Suppressor macrophage treated with lipopolysaccharide for 4 hours (primary cell): ENCODE measurements around the gene TGFBR3.
A peak's percentile ranks its signal among the peaks of the same experiment; 100 is the strongest.

Experiments used
- DNase-seq: peaks from one replicate; pipeline ENCODE4 v3.0.0-alpha.2; 2020

TGFBR3 gene

GRCh38 chr1:91796390-91796654 lies 89.6 kb downstream of the TGFBR3 start:
- no peak for DNase-seq

DNA sequence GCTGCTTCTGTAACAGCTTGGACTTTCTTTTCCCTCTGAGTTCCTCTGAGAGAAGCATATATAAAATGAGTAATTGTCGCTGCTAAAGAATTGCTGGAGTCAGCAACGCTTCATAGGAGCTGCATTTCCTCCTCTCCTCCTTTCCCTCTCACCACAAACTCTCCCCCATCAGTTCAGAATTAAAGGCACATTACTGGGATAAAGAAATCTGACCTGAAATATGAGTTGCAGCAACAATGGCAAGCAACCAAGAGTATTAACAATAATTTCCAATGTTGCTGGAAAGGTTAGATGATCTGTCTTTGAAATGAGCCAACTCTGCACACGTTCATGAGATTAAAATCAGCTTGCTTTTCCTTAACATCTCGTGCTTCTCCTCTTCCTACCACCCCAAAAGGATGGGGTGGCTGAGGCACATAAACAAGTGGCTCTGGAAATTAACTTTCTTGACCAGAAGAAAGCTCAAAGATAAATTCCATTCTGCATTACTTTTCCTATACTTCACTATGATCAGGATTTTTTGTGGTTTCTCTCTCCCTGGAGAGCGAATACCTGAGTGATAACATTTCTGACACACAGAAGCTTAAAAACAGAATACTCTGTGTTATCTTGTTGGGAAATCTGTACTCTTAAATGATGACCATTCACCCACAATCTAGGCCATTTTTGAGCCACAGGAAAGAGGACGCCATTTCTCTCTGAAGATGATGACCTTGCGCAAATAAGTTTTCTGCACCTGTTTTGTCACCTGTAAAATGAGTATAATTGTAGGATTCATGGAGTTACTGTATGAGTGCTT lies 90.2 kb downstream of the TGFBR3 start:
- DNase-seq = no peak

DNA sequence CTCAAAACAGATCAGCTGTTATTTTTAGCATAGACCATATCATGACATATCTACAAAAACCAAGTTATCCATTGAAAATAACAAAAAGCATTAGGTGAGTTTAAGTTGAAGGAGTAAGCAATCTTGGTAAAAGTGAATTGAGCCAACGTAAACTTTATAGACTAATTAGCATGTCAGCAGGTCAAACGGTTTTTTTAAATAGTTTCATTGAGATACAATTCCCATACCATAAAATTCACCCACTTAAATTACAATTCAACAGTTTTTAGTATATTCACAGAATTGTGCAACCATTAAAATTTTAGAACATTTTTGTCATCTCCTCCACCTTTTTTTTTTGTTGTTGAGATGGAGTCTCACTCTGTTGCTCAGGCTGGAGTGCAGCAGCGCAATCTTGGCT lies 92.1 kb downstream of the TGFBR3 start:
- DNase-seq = no peak

DNA sequence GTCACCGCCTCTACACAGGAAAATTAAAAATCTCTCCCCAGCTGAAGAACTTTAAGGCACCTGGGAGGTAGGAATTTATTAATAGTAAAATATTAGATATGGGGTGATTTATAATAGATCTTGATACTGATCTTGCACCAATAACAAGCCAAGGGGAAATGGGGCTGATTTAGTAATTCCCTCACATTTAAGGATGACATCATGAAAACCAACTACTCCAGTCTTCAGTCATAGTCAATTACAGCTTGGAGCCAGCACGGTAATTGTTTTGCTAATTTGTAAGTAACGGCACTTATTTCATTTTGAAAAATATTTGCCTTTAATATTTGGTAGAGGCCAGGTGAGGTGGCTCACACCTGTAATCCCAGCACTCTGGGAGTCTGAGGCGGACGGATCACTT lies 92.8 kb downstream of the TGFBR3 start:
- no peak for DNase-seq

- DNase-seq = no peak
Observed at GRCh38 chr1:91792489-91793071, 93.4 kb downstream of the TGFBR3 start.

- DNase-seq = no peak
Observed at GRCh38 chr1:91791691-91792488, 94.1 kb downstream of the TGFBR3 start.

- no peak for DNase-seq
Observed at GRCh38 chr1:91791103-91791502, 94.8 kb downstream of the TGFBR3 start.

DNA sequence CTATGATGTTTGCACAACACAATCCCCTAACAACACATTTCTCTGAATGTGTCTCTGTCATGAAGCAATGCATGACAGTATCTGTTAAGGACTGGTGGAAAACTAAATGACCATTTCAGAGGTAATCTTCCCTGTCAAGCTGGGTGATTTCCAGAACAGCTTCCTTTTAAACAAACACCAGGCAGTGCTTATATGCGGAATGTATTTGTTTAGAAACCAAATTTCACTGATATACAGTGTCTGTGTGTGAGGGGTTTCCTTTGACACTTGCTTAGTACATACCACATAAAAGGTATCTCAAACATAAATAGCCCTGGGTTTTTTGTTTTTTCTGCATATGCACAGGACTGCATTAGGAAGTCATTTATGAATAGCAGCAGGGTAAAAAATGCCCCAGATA lies 95.6 kb downstream of the TGFBR3 start:
- no peak for DNase-seq

GRCh38 chr1:91789273-91789997 lies 96.5 kb downstream of the TGFBR3 start:
- no peak for DNase-seq

DNA sequence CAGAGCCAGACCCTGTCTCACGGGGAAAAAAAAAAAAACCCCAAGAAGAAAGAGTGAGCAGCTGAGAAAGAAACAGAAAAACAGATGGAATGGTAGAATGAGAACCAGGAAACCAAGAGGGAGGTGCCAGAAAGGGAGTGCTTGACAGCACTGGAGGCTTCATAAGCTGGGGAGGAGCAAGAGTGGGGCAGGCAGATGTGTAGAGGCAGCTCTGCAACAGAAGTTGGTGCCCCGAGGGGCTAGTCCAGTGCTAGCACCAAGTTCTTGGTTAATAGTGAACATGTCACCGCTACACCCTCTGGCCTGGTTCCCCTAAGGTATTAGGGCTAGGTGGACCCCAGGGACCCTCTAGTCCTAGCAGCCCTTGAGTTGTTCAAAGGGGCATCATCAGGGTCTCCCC lies 98.0 kb downstream of the TGFBR3 start:
- DNase-seq = no peak

- DNase-seq = no peak
Observed at GRCh38 chr1:91784616-91785015, 101.3 kb downstream of the TGFBR3 start.

- DNase-seq = no peak
Observed at GRCh38 chr1:91784191-91784590, 101.8 kb downstream of the TGFBR3 start.

GRCh38 chr1:91783423-91784170 lies 102.4 kb downstream of the TGFBR3 start:
- DNase-seq = no peak

GRCh38 chr1:91781901-91782622 lies 103.9 kb downstream of the TGFBR3 start:
- DNase-seq = no peak

DNA sequence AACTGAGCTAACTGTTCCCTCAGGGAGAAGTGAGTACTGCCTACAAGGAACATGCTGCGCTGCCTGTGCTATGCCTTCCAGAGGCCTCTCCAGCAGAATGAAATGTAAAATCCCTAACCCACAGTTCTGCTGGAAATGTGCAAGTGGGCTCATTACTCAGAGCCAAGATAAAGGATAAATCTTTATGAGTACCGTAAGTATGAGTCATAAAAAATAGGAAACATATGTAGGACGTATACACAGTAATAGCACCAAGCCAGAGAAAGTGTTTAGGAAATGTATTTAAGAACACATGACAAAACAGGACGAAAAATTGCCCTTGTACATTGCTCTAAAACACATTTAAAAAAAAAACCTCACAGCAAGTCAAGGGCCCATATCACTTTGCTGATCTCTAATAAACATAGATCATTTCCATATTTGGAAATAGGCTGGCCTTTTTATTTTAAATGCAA lies 104.6 kb downstream of the TGFBR3 start:
- peak; percentile 3 for DNase-seq

- DNase-seq = no peak
Observed at GRCh38 chr1:91779548-91780021, 106.4 kb downstream of the TGFBR3 start.

DNA sequence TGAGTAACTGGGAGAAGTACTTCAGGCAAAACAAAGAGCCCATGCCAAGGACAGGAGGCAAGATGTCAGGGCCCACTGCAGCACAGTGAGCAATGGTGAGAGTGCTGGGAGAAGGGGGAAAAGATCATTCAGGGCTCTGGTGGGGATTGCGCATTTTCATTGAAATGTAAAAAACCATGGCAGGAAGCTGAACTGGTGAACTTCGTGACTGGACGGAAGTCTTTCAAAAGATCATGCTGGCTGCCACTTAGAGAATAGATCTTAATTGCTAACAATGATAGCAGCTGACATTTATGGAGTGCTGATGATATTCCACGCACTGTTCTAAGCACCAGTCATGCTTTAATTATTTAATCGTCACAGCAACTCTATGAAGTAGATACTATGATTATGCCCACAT lies 107.0 kb downstream of the TGFBR3 start:
- DNase-seq = no peak

DNA sequence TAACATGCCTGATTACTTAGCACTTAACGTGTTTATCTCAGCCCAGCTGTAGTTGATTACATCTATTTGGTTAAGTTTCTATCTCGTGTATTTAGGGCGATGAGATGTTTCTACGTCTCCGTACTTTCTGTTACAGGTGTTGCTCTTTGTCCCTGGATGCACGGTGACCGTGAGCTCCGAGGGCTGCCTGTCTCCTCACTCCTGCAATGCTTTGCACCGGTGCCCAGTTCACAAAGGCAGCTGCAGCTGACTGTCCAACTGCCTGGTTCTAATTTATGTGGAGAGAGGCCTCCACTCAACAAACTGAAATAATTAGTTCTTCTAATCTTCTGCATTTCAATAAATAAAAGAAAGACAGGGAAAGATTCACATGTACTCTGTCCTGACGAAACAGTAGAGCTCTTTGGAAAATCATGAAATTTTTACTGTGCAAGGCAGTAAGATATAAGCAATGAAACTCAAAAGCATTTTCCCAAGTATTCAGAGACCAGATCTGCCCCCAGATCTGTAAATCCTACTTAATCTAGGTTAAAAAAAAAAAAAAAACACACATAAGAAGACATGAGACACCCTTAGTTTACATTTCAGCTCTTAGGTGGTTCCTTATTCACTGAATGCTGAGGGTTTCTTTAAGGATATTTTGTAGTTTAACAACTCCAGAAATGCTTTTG lies 108.2 kb downstream of the TGFBR3 start:
- no peak for DNase-seq

GRCh38 chr1:91777196-91777595 lies 108.8 kb downstream of the TGFBR3 start:
- DNase-seq = no peak

- no peak for DNase-seq
Observed at GRCh38 chr1:91776068-91776794, 109.7 kb downstream of the TGFBR3 start.

DNA sequence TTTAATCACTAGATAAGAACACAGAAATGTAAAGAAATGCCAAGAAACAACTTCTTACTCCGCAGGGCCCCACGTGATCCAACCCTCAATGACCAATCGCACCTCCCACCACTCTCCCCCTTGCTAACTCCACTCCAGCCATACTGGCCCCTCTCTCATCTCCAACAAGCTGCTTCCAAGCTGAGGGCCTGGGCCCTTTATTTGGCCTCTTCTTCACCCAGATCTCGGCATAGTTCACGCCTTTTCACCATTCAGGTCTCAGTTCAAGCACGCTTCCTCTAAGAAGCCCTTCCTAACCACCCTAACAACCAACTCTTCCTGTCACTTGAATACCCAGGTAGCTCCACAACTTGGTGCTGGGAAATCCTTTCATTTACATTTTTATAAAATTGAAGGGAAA lies 110.7 kb downstream of the TGFBR3 start:
- DNase-seq = no peak
